H1 (cell line): ENCODE data around the gene LLGL1. TPM values are rescaled to one million over a fixed set of nuclear protein-coding genes. Genes with fewer than 3 reads are reported as not detected.
A peak's percentile ranks its signal among the peaks of the same experiment; 100 is the strongest.

Experiments
- ASH2L ChIP-seq: fragments of 200-600, 300-600 bp; sonication (generic); IDR thresholded peaks from one replicate; pipeline ENCODE4 v1.7.1; 2017; ENCODE audit warnings: low read length
- BCL11A ChIP-seq, 2 experiments: IDR thresholded peaks; one replicate each; pipeline ENCODE4 v1.6.1; 2011; ENCODE audit warnings: low read depth in 2 of 2, low read length in 2 of 2, mild to moderate bottlenecking in 2 of 2
- CBX5 ChIP-seq: fragments of 300-800, 300-1000 bp; sonication (generic); IDR thresholded peaks from 2 replicates; pipeline ENCODE4 v1.7.1; 2016; ENCODE audit warnings: antibody characterized with exemption, low read length, low read depth
- CHD1 ChIP-seq: IDR thresholded peaks from 2 replicates; pipeline ENCODE4 v1.6.1; 2012; ENCODE audit warnings: low read depth, low read length, improper control_type of control experiment
- CREB1 ChIP-seq: IDR thresholded peaks from 2 replicates; pipeline ENCODE4 v1.6.1; 2012; ENCODE audit warnings: inconsistent platforms
- EP300 ChIP-seq, 2 experiments: IDR thresholded peaks; 1 replicate in 1 of 2; 2 replicates in 1 of 2; pipeline ENCODE4 v1.6.1; 2011 to 2012; ENCODE audit warnings: low read depth in 2 of 2, low read length in 2 of 2, mild to moderate bottlenecking in 2 of 2, borderline replicate concordance in 1 of 2, inconsistent platforms in 1 of 2, moderate library complexity in 1 of 2
- HDAC2 ChIP-seq, 2 experiments: fragments of 300-600 bp in 1 of 2; sonication (generic) in 1 of 2; IDR thresholded peaks; 2 replicates each; pipeline ENCODE4 v1.6.1; 2011 to 2012; ENCODE audit warnings: low read depth in 2 of 2, low read length in 2 of 2, mild to moderate bottlenecking in 2 of 2, moderate library complexity in 2 of 2, borderline replicate concordance in 1 of 2, inconsistent platforms in 1 of 2
- HDAC6 ChIP-seq: IDR thresholded peaks from one replicate; pipeline ENCODE4 v1.7.1; 2012; ENCODE audit warnings: low read depth, mild to moderate bottlenecking, inconsistent platforms, low read length, moderate library complexity
- JUN ChIP-seq: IDR thresholded peaks from 2 replicates; pipeline ENCODE4 v1.6.1; 2011; ENCODE audit warnings: low read depth, mild to moderate bottlenecking, improper control_type of control experiment, low read length
- KDM1A ChIP-seq: fragments of 200-600, 300-600 bp; sonication (generic); IDR thresholded peaks from 2 replicates; pipeline ENCODE4 v1.7.1; 2016; ENCODE audit warnings: mild to moderate bottlenecking, low read length, borderline replicate concordance
- NANOG ChIP-seq: IDR thresholded peaks from 2 replicates; pipeline ENCODE4 v1.6.1; 2011; ENCODE audit warnings: low read length, low read depth, mild to moderate bottlenecking, inconsistent platforms; ENCODE audit not compliant: insufficient read depth, poor library complexity, severe bottlenecking
- PHF8 ChIP-seq: fragments of 200-600 bp; sonication (generic); conservative IDR thresholded peaks from 2 replicates; pipeline ENCODE4 v1.7.1; 2012; ENCODE audit warnings: low read depth, mild to moderate bottlenecking, inconsistent platforms, low read length, moderate library complexity
- POLR2AphosphoS5 ChIP-seq: IDR thresholded peaks from 2 replicates; pipeline ENCODE4 v1.6.1; 2011; ENCODE audit warnings: low read depth, low read length
- POU5F1 ChIP-seq: IDR thresholded peaks from 2 replicates; pipeline ENCODE4 v1.6.1; 2011; ENCODE audit warnings: low read depth, mild to moderate bottlenecking, low read length, moderate library complexity
- RBBP5 ChIP-seq: IDR thresholded peaks from 2 replicates; pipeline ENCODE4 v1.7.1; 2012; ENCODE audit warnings: low read depth, mild to moderate bottlenecking, inconsistent platforms, low read length, moderate library complexity, borderline replicate concordance
- RFX5 ChIP-seq: IDR thresholded peaks from 2 replicates; pipeline ENCODE4 v1.6.1; 2011; ENCODE audit warnings: low read depth, low read length, improper control_type of control experiment, borderline replicate concordance
- SIX5 ChIP-seq: IDR thresholded peaks from 2 replicates; pipeline ENCODE4 v1.6.1; 2011; ENCODE audit warnings: mild to moderate bottlenecking, low read depth, low read length
- SP1 ChIP-seq: IDR thresholded peaks from 2 replicates; pipeline ENCODE4 v1.6.1; 2011; ENCODE audit warnings: low read depth, low read length
- SUZ12 ChIP-seq: fragments of 200-600 bp; sonication (generic); IDR thresholded peaks from 2 replicates; pipeline ENCODE4 v1.6.1; 2012; ENCODE audit warnings: mild to moderate bottlenecking, inconsistent platforms, low read length, moderate library complexity, mixed read lengths
- TAF1 ChIP-seq: IDR thresholded peaks from 2 replicates; pipeline ENCODE4 v1.6.1; 2011; ENCODE audit warnings: mild to moderate bottlenecking, low read depth, low read length
- TBP ChIP-seq: IDR thresholded peaks from 2 replicates; pipeline ENCODE4 v1.6.1; 2011; ENCODE audit warnings: low read depth, low read length, improper control_type of control experiment
- ZNF274 ChIP-seq: IDR thresholded peaks from 2 replicates; pipeline ENCODE4 v1.7.0; 2012; ENCODE audit warnings: low read length, borderline replicate concordance; ENCODE audit errors: extremely low read depth
- polyA plus RNA-seq, 7 experiments: library from polyadenylated mRNA; depleted of rRNA in 3 of 7; stranded (reverse) in 5 of 7; unstranded in 2 of 7; fragments of >200 nt in 5 of 7; fragments of 200-250 nt in 2 of 7; gene quantifications; 1 replicate in 5 of 7; 2 replicates in 1 of 7; 4 replicates in 1 of 7; pipeline versions ENCODE4 v1.2.1 to v1.2.3, GENCODE V29; 2011 to 2013; ENCODE audit warnings: missing spikeins in 2 of 7, mixed read lengths in 2 of 7
- total RNA-seq: library from RNA; stranded (reverse); fragmentation: NEBNext Ultra II Directional; extraction: Animal tissue kit (Norgen Biotek cat#: 25700); gene quantifications from 2 replicates; pipeline ENCODE4 v1.2.1, GENCODE V29; 2021
- TF ChIP-seq, protein P1 (sequence below): IDR thresholded peaks from 2 replicates; pipeline ENCODE4 v1.6.1; 2012; ENCODE audit warnings: inconsistent platforms
- TF ChIP-seq, protein P2 (sequence below): IDR thresholded peaks from 2 replicates; pipeline ENCODE4 v1.6.1; 2011; ENCODE audit warnings: low read depth, mild to moderate bottlenecking, low read length; ENCODE audit not compliant: insufficient read depth

Gene LLGL1
- total and polyA plus RNA-seq, 2 of the 8 experiments (the other 6 are each of a cell fraction or from before 2014, with no cell fraction given): 71.3 to 107 TPM

DNA sequence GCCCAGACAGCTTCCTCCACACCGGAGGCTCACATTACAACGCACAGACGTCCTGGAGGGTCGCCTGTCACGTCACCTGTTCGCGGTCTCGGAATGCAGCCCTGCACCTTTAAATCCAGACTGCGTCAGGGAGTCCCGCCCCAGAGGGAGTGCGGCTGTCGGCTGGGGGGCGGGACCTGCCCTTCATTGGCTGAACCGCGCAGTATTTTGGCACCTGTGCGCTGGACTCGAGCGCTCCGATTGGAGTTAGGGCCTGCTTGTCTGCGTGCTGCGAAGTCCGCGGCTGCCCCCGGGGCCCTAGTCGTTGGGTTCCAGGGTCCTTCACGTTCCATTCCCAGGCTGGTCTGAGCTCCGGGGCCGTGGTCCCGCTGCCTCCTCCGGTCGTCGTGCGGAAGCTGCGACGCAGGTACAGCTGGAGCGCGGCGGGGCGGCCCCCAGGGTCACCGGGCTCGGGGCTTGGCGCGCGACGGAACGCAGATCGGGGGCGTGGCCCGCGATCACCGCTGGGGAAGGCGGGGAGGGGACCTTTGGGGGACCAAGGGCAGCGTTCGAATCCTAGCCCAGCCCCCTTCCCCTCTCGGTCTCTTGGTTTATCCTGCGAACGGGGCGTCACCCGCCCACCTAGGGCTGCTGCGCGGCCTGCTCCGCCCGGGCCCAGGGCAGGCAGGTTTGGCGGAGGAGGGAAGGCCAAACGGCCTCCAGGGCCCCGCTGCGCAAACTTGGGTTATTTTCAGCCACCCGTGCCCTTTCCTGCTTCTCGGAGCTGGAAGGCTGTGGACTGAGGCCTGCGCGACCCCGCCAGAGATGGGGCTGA, 35.1 kb downstream of the LLGL1 start, which contains the start of gene MIEF2 (continued):
- peak; percentile 94 for TF ChIP-seq SP1
- TF ChIP-seq SIX5: no peak
- no peak for TF ChIP-seq NANOG
- no peak for TF ChIP-seq HDAC6
- no peak for TF ChIP-seq RBBP5
- TF ChIP-seq KDM1A: no peak
- TF ChIP-seq, protein P1, sequence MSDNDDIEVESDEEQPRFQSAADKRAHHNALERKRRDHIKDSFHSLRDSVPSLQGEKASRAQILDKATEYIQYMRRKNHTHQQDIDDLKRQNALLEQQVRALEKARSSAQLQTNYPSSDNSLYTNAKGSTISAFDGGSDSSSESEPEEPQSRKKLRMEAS: peak; percentile 48
- 0 out of 4 replicates have a peak, but pooled peaks of 1 of the 2 experiments have one; percentile 3 for TF ChIP-seq HDAC2 (IDR thresholded peaks at IDR 0.05; ENCODE audit: borderline replicate concordance in 1 of 2, low read depth in 2 of 2, low read length in 2 of 2)
- TF ChIP-seq CHD1: no peak
- no peak for TF ChIP-seq BCL11A (IDR thresholded peaks at IDR 0.05; ENCODE audit: low read depth in 2 of 2, low read length in 2 of 2)
- peak; percentile 82 for TF ChIP-seq CREB1
- peak; percentile 78 for TF ChIP-seq TAF1
- peak; percentile 76; the same call in 1 of the 2 replicates for TF ChIP-seq POLR2AphosphoS5
- TF ChIP-seq, protein P2, sequence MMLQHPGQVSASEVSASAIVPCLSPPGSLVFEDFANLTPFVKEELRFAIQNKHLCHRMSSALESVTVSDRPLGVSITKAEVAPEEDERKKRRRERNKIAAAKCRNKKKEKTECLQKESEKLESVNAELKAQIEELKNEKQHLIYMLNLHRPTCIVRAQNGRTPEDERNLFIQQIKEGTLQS: no peak
- peak; percentile 82 for TF ChIP-seq PHF8
- peak; percentile 79 for TF ChIP-seq TBP
- no peak for TF ChIP-seq RFX5
- TF ChIP-seq SUZ12: no peak
- no peak for TF ChIP-seq JUN
- peak in 1 of 2 experiments; percentile 23; a peak in 1 of 3 replicates for TF ChIP-seq EP300 (IDR thresholded peaks at IDR 0.05; ENCODE audit: borderline replicate concordance in 1 of 2, low read depth in 2 of 2, low read length in 2 of 2)
- no peak for TF ChIP-seq POU5F1
- TF ChIP-seq CBX5: no peak
- TF ChIP-seq ASH2L: peak; percentile 36
- TF ChIP-seq ZNF274: no peak
